Progenitor cell of endocrine pancreas (in vitro differentiated cells): ENCODE measurements around the gene GIMD1. TPM values are rescaled to one million over a fixed set of nuclear protein-coding genes. Genes with fewer than 3 reads are reported as not detected.

Experiments
- DNase-seq: peaks from one replicate; pipeline ENCODE4 v3.0.0; 2021; ENCODE audit warnings: low spot score; ENCODE audit not compliant: unreplicated experiment
- H3K27ac Mint-ChIP-seq: 2 replicates; pipeline ENCODE4 v1.8.0; 2021; ENCODE audit warnings: mild to moderate bottlenecking, moderate library complexity, mixed read lengths
- H3K27me3 Mint-ChIP-seq: 2 replicates; pipeline ENCODE4 v1.8.0; 2021; ENCODE audit warnings: mixed read lengths
- H3K36me3 Mint-ChIP-seq: 2 replicates; pipeline ENCODE4 v1.8.0; 2022; ENCODE audit warnings: mixed read lengths; ENCODE audit not compliant: insufficient read depth
- H3K4me1 Mint-ChIP-seq: 2 replicates; pipeline ENCODE4 v1.8.0; 2021; ENCODE audit warnings: low read depth, mixed read lengths
- H3K4me3 Mint-ChIP-seq: 2 replicates; pipeline ENCODE4 v1.8.0; 2021; ENCODE audit warnings: low read depth, mild to moderate bottlenecking, moderate library complexity, mixed read lengths
- H3K9me3 Mint-ChIP-seq: 2 replicates; pipeline ENCODE4 v1.8.0; 2021; ENCODE audit warnings: low read depth, mixed read lengths
- CTCF ChIP-seq: fragments of 200-600 bp; sonication (generic); IDR thresholded peaks from one replicate; pipeline ENCODE4 v1.5.0; 2021; ENCODE audit warnings: antibody characterized with exemption, mild to moderate bottlenecking; ENCODE audit not compliant: unreplicated experiment
- total RNA-seq: library from RNA; stranded (reverse); gene quantifications from 2 replicates; pipeline ENCODE4 v1.2.1, GENCODE V29; 2021

Gene GIMD1
- total RNA-seq, 1 donor from 2014 or later, result not detected

GRCh38 chr4:106365613-106366012 lies 3.0 kb downstream of the GIMD1 start:
- DNase-seq, result no peak
- H3K4me1 Mint-ChIP-seq, result no peaks in the 10 kb centered on the region
- no peak overlapping the region for H3K27ac Mint-ChIP-seq
- H3K9me3 Mint-ChIP-seq, result no peaks in the 10 kb centered on the region
- H3K4me3 Mint-ChIP-seq, result no peak overlapping the region
- no peak for TF ChIP-seq CTCF
- H3K27me3 Mint-ChIP-seq, result no peaks in the 10 kb centered on the region
- H3K36me3 Mint-ChIP-seq, result no peaks in the 10 kb centered on the region

- no peak for TF ChIP-seq CTCF
- no peaks in the 10 kb centered on the region for H3K36me3 Mint-ChIP-seq
- H3K4me3 Mint-ChIP-seq, result no peak overlapping the region
- H3K4me1 Mint-ChIP-seq, result no peaks in the 10 kb centered on the region
- H3K27me3 Mint-ChIP-seq, result no peaks in the 10 kb centered on the region
- DNase-seq, result no peak
- H3K27ac Mint-ChIP-seq, result no peak overlapping the region
- H3K9me3 Mint-ChIP-seq, result no peaks in the 10 kb centered on the region
Observed at GRCh38 chr4:106364282-106364681, 4.3 kb downstream of the GIMD1 start.

- no peaks in the 10 kb centered on the region for H3K27me3 Mint-ChIP-seq
- H3K9me3 Mint-ChIP-seq, result no peaks in the 10 kb centered on the region
- no peak for TF ChIP-seq CTCF
- no peak overlapping the region for H3K4me3 Mint-ChIP-seq
- H3K27ac Mint-ChIP-seq, result no peak overlapping the region
- no peaks in the 10 kb centered on the region for H3K36me3 Mint-ChIP-seq
- no peak for DNase-seq
- H3K4me1 Mint-ChIP-seq, result no peaks in the 10 kb centered on the region
Observed at GRCh38 chr4:106362086-106362825, 6.3 kb downstream of the GIMD1 start.

- Mint-ChIP-seq H3K9me3 (no peaks in the 10 kb centered on the region), H3K36me3 (no peaks in the 10 kb centered on the region), H3K27me3 (no peaks in the 10 kb centered on the region), H3K4me1 (no peaks in the 10 kb centered on the region), H3K4me3 (no peak overlapping the region), H3K27ac (no peak overlapping the region)
- no peak for TF ChIP-seq CTCF
- no peak for DNase-seq
Observed at GRCh38 chr4:106358899-106359298, 9.7 kb downstream of the GIMD1 start.

GRCh38 chr4:106355193-106355592 lies 13.4 kb downstream of the GIMD1 start:
- no peak for TF ChIP-seq CTCF

More at GRCh38 chr4:106355193-106355592, 13.4 kb downstream of the GIMD1 start:
- Mint-ChIP-seq H3K9me3 (no peaks in the 10 kb centered on the region), H3K27me3 (no peaks in the 10 kb centered on the region), H3K36me3 (peaks cover 2% of the 10 kb centered on the region), H3K4me3 (no peak overlapping the region), H3K4me1 (no peaks in the 10 kb centered on the region), H3K27ac (no peak overlapping the region)
- DNase-seq, result no peak
